ENCODE measurements around the gene KLK2.
A peak's percentile ranks its signal among the peaks of the same experiment; 100 is the strongest.

Gene KLK2

GRCh38 chr19:50861496-50862286, 11.5 kb upstream of the KLK2 start:
- DNase-seq (ENCODE audit: insufficient read length, low spot score) (no peak), FAIRE-seq (no peak)
- TF ChIP-seq TAF1 (IDR thresholded peaks at IDR 0.05; ENCODE audit: low read depth, low read length) (no peak), POU2F2 (IDR thresholded peaks at IDR 0.05; ENCODE audit: low read depth, low read length) (no peak), SPI1 (IDR thresholded peaks at IDR 0.05; ENCODE audit: low read depth, low read length) (no peak), POLR2AphosphoS5 (IDR thresholded peaks at IDR 0.05; ENCODE audit: low read depth, low read length) (no peak), PAX5 (IDR thresholded peaks at IDR 0.05; ENCODE audit: insufficient read depth, low read length, severe bottlenecking) (no peak), POLR2A (IDR thresholded peaks at IDR 0.05; ENCODE audit: low read depth, low read length) (no peak)

GRCh38 chr19:50869479-50869878, 3.8 kb upstream of the KLK2 start:
- no peak for TF ChIP-seq PAX5 (IDR thresholded peaks at IDR 0.05; ENCODE audit: insufficient read depth, low read length, severe bottlenecking)
- TF ChIP-seq POLR2A (IDR thresholded peaks at IDR 0.05; ENCODE audit: low read depth, low read length): no peak
- no peak for TF ChIP-seq SPI1 (IDR thresholded peaks at IDR 0.05; ENCODE audit: low read depth, low read length)
- TF ChIP-seq POU2F2 (IDR thresholded peaks at IDR 0.05; ENCODE audit: low read depth, low read length): no peak
- DNase-seq (ENCODE audit: insufficient read length, low spot score) (no peak), FAIRE-seq (no peak)

- TF ChIP-seq POLR2A (IDR thresholded peaks at IDR 0.05; ENCODE audit: low read depth, low read length) (0 out of 2 replicates have a peak, but pooled peaks have one; percentile 29), TAF1 (IDR thresholded peaks at IDR 0.05; ENCODE audit: low read depth, low read length) (no peak), POU2F2 (IDR thresholded peaks at IDR 0.05; ENCODE audit: low read depth, low read length) (peak; percentile 54; the same call in 1 of the 2 replicates), POLR2AphosphoS5 (IDR thresholded peaks at IDR 0.05; ENCODE audit: low read depth, low read length) (no peak), SPI1 (IDR thresholded peaks at IDR 0.05; ENCODE audit: low read depth, low read length) (no peak), PAX5 (IDR thresholded peaks at IDR 0.05; ENCODE audit: insufficient read depth, low read length, severe bottlenecking) (no peak)
- peak; percentile 51 for DNase-seq (ENCODE audit: insufficient read length, low spot score)
- FAIRE-seq: peak; percentile 84
Observed at GRCh38 chr19:50870417-50871089, 2.7 kb upstream of the KLK2 start.

DNA sequence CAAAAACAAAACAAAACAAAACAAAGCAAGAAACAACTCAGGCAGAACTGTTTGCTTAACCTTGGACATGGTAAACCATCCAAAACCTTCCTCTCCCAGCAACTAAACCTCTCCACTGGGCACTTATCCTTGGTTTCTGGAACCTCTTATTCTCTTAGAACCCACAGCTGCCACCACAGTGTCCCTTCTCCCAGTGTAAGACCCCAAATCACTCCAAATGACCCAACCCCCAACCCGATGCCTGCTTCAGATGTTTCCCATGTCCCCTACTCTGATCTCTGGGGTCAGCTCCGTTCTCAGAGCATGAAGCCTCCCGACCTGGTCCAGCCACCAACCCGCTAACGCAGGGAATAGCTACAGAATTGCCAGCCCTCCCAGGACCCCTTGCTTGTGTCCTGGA, 972 bp downstream of the KLK2 start:
- DNase-seq (ENCODE audit: insufficient read length, low spot score): no peak
- no peak for FAIRE-seq
- TF ChIP-seq POLR2A (IDR thresholded peaks at IDR 0.05; ENCODE audit: low read depth, low read length): no peak
- TF ChIP-seq PAX5 (IDR thresholded peaks at IDR 0.05; ENCODE audit: insufficient read depth, low read length, severe bottlenecking): no peak
- no peak for TF ChIP-seq SPI1 (IDR thresholded peaks at IDR 0.05; ENCODE audit: low read depth, low read length)
- no peak for TF ChIP-seq TAF1 (IDR thresholded peaks at IDR 0.05; ENCODE audit: low read depth, low read length)
- no peak for TF ChIP-seq POLR2AphosphoS5 (IDR thresholded peaks at IDR 0.05; ENCODE audit: low read depth, low read length)
- TF ChIP-seq POU2F2 (IDR thresholded peaks at IDR 0.05; ENCODE audit: low read depth, low read length): no peak

GRCh38 chr19:50875795-50876422, 2.7 kb downstream of the KLK2 start:
- TF ChIP-seq POLR2A (IDR thresholded peaks at IDR 0.05; ENCODE audit: low read depth, low read length) (no peak), SPI1 (IDR thresholded peaks at IDR 0.05; ENCODE audit: low read depth, low read length) (peak; percentile 23; the same call in 1 of the 2 replicates)
- FAIRE-seq: peak; percentile 85
- DNase-seq (ENCODE audit: insufficient read length, low spot score): peak; percentile 37

GRCh38 chr19:50876456-50876855, 3.2 kb downstream of the KLK2 start:
- DNase-seq (ENCODE audit: insufficient read length, low spot score) (no peak), FAIRE-seq (no peak)
- TF ChIP-seq PAX5 (IDR thresholded peaks at IDR 0.05; ENCODE audit: insufficient read depth, low read length, severe bottlenecking) (no peak), POLR2AphosphoS5 (IDR thresholded peaks at IDR 0.05; ENCODE audit: low read depth, low read length) (no peak), POLR2A (IDR thresholded peaks at IDR 0.05; ENCODE audit: low read depth, low read length) (no peak), TAF1 (IDR thresholded peaks at IDR 0.05; ENCODE audit: low read depth, low read length) (no peak), POU2F2 (IDR thresholded peaks at IDR 0.05; ENCODE audit: low read depth, low read length) (no peak), SPI1 (IDR thresholded peaks at IDR 0.05; ENCODE audit: low read depth, low read length) (no peak)

DNA sequence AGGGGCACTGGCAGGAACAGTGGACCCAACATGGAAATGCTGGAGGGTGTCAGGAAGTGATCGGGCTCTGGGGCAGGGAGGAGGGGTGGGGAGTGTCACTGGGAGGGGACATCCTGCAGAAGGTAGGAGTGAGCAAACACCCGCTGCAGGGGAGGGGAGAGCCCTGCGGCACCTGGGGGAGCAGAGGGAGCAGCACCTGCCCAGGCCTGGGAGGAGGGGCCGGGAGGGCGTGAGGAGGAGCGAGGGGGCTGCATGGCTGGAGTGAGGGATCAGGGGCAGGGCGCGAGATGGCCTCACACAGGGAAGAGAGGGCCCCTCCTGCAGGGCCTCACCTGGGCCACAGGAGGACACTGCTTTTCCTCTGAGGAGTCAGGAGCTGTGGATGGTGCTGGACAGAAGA, 4.1 kb downstream of the KLK2 start:
- no peak for DNase-seq (ENCODE audit: insufficient read length, low spot score)
- no peak for FAIRE-seq

DNA sequence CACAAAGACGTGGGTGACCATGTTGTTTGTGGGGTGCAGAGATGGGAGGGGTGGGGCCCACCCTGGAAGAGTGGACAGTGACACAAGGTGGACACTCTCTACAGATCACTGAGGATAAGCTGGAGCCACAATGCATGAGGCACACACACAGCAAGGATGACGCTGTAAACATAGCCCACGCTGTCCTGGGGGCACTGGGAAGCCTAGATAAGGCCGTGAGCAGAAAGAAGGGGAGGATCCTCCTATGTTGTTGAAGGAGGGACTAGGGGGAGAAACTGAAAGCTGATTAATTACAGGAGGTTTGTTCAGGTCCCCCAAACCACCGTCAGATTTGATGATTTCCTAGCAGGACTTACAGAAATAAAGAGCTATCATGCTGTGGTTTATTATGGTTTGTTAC, 5.6 kb downstream of the KLK2 start:
- DNase-seq (ENCODE audit: insufficient read length, low spot score) (no peak), FAIRE-seq (no peak)
- no peak for TF ChIP-seq PAX5 (IDR thresholded peaks at IDR 0.05; ENCODE audit: insufficient read depth, low read length, severe bottlenecking)
- no peak for TF ChIP-seq POU2F2 (IDR thresholded peaks at IDR 0.05; ENCODE audit: low read depth, low read length)
- TF ChIP-seq POLR2A (IDR thresholded peaks at IDR 0.05; ENCODE audit: low read depth, low read length): no peak
- no peak for TF ChIP-seq SPI1 (IDR thresholded peaks at IDR 0.05; ENCODE audit: low read depth, low read length)
- TF ChIP-seq POLR2AphosphoS5 (IDR thresholded peaks at IDR 0.05; ENCODE audit: low read depth, low read length): no peak
- TF ChIP-seq TAF1 (IDR thresholded peaks at IDR 0.05; ENCODE audit: low read depth, low read length): no peak

More for the DNA sequence above, 4.1 kb downstream of the KLK2 start:
- no peak for TF ChIP-seq POLR2AphosphoS5 (IDR thresholded peaks at IDR 0.05; ENCODE audit: low read depth, low read length)
- TF ChIP-seq POU2F2 (IDR thresholded peaks at IDR 0.05; ENCODE audit: low read depth, low read length): no peak
- TF ChIP-seq PAX5 (IDR thresholded peaks at IDR 0.05; ENCODE audit: insufficient read depth, low read length, severe bottlenecking): no peak
- TF ChIP-seq POLR2A (IDR thresholded peaks at IDR 0.05; ENCODE audit: low read depth, low read length): no peak
- TF ChIP-seq TAF1 (IDR thresholded peaks at IDR 0.05; ENCODE audit: low read depth, low read length): no peak
- no peak for TF ChIP-seq SPI1 (IDR thresholded peaks at IDR 0.05; ENCODE audit: low read depth, low read length)

GRCh38 chr19:50880241-50880640, 7.0 kb downstream of the KLK2 start:
- DNase-seq (ENCODE audit: insufficient read length, low spot score) (no peak), FAIRE-seq (no peak)
- TF ChIP-seq SPI1 (IDR thresholded peaks at IDR 0.05; ENCODE audit: low read depth, low read length) (no peak), TAF1 (IDR thresholded peaks at IDR 0.05; ENCODE audit: low read depth, low read length) (no peak), PAX5 (IDR thresholded peaks at IDR 0.05; ENCODE audit: insufficient read depth, low read length, severe bottlenecking) (no peak), POLR2A (IDR thresholded peaks at IDR 0.05; ENCODE audit: low read depth, low read length) (no peak), POLR2AphosphoS5 (IDR thresholded peaks at IDR 0.05; ENCODE audit: low read depth, low read length) (no peak), POU2F2 (IDR thresholded peaks at IDR 0.05; ENCODE audit: low read depth, low read length) (no peak)
